NCI-H526 (cell line): ENCODE results near the gene RFC1.
A peak's percentile ranks its signal among the peaks of the same experiment; 100 is the strongest.
"Not testable (repeated sequence)": the region's sequence is repeated elsewhere in the genome, so short reads cannot be mapped to it uniquely, and the experiment has no call there.

Experiments
- DNase-seq, 2 experiments: peaks; one replicate each; lab custom pipeline; 2025; lab: John Stamatoyannopoulos, UW

The RFC1 gene, protein sequence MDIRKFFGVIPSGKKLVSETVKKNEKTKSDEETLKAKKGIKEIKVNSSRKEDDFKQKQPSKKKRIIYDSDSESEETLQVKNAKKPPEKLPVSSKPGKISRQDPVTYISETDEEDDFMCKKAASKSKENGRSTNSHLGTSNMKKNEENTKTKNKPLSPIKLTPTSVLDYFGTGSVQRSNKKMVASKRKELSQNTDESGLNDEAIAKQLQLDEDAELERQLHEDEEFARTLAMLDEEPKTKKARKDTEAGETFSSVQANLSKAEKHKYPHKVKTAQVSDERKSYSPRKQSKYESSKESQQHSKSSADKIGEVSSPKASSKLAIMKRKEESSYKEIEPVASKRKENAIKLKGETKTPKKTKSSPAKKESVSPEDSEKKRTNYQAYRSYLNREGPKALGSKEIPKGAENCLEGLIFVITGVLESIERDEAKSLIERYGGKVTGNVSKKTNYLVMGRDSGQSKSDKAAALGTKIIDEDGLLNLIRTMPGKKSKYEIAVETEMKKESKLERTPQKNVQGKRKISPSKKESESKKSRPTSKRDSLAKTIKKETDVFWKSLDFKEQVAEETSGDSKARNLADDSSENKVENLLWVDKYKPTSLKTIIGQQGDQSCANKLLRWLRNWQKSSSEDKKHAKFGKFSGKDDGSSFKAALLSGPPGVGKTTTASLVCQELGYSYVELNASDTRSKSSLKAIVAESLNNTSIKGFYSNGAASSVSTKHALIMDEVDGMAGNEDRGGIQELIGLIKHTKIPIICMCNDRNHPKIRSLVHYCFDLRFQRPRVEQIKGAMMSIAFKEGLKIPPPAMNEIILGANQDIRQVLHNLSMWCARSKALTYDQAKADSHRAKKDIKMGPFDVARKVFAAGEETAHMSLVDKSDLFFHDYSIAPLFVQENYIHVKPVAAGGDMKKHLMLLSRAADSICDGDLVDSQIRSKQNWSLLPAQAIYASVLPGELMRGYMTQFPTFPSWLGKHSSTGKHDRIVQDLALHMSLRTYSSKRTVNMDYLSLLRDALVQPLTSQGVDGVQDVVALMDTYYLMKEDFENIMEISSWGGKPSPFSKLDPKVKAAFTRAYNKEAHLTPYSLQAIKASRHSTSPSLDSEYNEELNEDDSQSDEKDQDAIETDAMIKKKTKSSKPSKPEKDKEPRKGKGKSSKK

DNA sequence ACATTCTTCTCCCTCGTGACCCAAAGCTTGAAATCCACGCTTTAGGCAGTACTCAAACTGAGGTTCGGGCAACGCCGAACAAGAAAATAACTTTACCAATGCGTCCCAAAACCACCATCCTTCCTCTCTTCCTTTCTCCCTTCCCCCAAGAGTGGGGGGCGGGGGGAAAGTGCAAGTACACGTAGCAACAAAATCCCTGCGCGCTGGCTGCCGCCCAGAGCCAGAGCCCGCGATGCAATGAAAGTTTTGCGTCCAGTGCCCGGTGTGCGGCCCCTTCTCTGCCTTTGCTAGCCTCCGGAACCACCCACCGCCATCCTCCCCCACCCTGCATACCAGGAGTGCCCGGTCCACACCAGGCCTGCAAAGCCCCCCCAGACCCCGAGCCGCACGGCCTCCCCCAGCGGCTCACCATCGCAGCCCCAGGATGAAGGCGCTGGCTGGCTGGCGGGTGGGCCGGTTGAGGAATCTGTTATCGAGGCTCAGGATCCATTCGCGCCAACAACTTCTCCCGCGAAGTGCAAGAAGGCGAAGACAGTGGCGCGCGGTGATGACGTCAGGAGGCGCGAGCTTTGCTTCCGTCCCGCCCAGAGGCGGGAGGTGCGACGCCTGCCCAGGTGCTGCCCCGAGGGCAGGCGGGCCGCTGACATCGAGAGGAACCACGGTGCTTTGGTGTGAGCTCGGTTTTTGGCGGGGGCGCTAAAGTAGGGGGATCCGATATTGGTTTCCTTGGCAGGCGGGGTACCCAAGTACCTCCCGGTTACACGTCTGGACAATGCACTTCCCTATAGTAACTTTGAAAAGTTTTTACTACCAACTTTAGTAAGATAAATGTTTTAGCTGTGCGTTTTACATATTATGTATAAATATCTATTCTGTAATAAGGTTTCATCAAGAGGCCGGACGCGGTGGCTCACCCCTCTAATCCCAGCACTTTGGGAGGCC, at the start of gene RFC1:
Gene RFC1 (minus strand): TSS at position 533 of the 942 bp plus-strand sequence. CDS start 121 bp downstream, at position 412.
- peak; percentile 87 to 95 for DNase-seq

DNA sequence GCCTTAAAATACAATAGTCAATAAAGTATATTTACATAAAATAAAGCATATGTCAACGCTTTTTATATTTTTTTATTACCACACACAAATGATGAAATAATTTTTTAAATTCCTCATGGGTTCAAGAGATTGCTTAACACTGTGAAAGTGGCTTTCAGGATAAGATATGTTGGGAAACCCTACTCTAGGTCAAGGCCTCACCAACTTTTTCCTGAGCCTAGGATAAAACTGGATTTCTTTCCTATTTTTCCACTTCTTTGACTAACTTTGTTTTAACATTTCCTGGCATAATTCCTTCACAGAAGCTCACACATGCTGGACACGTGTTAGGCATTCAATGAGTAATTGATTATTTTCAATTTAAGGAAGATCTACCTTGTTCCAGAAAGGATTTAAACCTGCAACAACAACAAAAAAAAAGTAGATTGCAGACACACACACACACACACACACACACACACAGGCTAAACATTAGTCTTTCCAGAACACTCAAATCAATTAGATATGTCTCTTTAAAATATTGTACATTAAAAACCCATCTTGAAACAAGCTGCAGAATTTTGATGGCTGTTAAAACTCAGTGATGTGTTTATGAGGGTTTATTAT, 49.6 kb upstream of the RFC1 start:
- DNase-seq: no peak

DNA sequence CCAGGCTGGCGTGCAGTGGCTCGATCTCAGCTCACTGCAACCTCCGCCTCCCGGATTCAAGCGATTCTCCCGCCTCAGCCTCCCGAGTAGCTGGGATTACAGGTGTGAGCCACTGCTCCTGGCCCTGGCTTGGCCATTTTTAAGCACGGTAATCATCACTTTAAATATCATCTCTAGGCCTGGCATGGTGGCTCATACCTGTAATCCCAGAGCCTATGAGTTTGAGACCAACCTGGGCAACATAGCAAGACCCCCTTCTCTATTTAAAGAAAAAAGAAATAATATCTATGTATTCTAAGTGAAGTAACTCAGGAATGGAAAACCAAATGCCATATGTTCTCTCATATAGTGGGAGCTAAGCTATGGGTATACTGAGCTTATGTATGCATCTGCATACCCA, 45.4 kb upstream of the RFC1 start:
- not testable (repeated sequence) for DNase-seq

DNA sequence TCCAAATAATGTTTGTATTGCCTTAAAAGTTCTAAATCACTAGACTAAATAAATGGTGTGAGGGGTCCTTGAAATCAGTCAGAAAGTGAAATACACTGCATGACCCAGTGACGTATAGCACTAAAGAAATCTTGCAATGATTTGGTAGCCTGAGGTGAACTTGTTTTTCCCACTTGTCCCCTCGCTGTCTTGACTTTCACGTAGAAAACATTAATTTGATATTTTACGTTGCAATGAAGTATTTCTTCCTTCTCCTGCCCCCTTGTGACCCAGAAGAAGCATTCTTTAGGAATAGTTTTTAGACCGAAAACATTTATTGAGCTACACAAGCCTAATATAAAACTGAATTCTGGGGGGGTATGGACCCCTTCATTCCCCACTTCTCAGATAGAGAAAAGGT, 44.3 kb upstream of the RFC1 start:
- DNase-seq: no peak

DNA sequence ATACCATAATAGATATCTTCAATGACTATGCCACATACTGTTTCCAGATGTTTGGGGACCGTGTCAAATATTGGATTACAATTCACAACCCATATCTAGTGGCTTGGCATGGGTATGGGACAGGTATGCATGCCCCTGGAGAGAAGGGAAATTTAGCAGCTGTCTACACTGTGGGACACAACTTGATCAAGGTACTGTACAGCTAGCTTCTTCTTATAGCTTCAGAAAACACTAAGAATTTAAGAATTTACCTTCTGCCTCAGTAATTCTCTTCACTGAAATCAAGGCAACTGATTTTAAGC, 41.4 kb upstream of the RFC1 start:
- DNase-seq: no peak

DNA sequence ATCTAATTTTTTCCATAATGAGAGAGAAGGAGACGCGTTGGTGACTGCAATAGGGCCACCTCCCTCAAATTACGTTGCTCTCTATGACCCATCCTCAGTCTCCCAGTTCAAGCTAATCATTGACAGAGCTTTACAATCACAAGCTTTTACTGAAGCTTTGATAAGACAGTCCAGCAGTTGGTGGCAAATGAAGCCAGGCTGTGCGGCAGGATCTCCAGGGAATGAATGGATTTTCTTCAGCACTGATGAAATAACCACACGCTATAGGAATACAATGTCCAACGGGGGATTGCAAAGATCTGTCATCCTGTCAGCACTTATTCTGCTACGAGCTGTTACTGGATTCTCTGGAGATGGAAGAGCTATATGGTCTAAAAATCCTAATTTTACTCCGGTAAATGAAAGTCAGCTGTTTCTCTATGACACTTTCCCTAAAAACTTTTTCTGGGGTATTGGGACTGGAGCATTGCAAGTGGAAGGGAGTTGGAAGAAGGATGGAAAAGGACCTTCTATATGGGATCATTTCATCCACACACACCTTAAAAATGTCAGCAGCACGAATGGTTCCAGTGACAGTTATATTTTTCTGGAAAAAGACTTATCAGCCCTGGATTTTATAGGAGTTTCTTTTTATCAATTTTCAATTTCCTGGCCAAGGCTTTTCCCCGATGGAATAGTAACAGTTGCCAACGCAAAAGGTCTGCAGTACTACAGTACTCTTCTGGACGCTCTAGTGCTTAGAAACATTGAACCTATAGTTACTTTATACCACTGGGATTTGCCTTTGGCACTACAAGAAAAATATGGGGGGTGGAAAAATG, 40.8 kb upstream of the RFC1 start, which contains the start of gene KLB:
Gene KLB (plus strand): TSS at position 168 of the 821 bp plus-strand sequence. CDS start 20 bp downstream, at position 188.
- peak in 1 of 2 experiments; percentile 16 for DNase-seq

DNA sequence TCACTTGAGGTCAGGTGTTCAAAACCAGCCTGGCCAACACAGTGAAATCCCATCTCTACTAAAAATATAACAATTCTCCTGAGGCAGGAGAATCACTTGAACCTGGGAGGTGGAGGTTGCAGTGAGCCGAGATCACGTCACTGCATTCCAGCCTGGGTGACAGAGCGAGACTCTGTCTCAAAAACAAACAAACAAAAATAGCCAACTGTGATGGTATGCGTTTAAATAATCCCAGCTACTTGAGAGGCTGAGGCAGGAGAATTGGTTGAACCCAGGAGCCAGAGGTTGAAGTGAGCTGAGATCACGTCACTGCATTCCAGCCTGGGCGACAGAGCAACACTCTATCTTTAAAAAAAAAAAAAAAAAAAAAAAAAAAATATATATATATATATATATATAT, 35.5 kb upstream of the RFC1 start:
- not testable (repeated sequence) for DNase-seq

DNA sequence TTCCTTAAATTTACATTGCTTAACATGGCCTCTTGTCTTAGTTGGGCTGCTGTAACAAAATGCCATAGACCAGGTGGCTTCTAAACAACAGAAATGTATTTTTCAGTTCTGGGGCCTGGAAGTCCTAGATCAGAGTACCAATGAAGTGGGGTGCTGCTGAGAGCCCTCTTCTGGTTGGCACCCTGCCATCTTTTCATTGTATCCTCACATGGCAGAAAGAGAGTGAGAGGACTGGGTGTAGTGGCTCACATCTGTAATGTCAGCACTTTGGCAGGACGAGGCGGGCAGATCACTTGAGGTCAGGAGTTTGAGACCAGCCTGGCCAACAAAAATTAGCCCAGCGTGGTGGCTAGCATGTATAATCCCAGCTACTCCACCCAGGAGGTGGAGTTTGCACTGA, 28.5 kb upstream of the RFC1 start:
- no peak for DNase-seq

DNA sequence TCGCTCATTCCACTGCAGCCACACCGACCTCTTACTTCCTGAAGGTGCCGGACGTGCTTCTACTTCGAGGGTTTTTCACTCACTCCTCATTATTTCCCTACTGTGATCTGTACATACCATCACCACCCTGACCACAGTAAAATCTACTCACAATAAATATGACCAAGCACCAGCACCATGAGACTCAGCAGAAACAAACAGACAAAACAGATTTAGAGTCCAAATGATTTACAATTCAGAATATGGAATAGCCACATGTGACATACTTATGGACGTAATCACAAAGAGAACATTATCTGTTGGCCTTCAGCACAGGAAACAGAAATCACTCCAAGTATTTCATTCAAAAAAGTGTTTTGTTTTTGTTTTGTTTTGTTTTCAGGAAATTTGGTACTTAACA, 24.4 kb upstream of the RFC1 start:
- DNase-seq: no peak

DNA sequence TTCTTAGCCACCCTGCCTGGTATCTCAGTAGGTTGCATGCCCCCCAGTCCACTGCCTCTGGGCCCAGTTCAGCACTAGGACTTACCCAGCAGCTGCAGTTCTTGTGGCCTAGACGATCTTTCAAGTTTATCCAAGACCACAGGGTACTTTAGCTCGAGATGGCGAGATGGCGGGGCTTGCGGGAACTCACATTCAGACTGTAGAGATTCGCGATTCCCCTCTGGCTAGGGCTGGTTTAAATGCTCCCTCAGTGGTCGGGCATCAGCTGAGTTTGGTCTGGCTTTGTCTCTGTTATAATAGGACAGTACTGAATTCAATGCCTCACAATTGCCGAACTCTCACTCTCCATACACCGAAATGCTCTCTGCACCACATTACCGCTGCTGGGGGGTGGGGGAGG, 18.4 kb upstream of the RFC1 start:
- DNase-seq: no peak

DNA sequence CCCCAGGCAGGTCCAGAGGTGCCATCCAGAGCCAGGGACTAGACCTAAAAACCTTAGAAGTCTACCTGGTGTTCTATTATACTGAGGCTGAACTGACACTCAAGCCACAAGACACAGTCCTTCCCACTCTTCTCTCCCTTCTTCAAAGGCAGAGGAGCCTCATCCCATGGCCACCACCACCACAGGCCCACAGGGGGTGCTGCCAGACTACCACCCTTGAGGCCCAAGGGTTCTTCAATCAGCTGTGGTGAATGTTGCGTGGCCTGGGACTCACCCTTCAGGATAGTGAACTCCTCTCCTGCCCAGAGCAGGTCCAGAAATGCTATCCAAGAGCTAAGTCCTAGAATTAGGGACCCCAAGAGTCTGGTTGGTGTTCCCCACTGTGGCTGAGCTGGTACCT, 17.5 kb upstream of the RFC1 start:
- no peak for DNase-seq

DNA sequence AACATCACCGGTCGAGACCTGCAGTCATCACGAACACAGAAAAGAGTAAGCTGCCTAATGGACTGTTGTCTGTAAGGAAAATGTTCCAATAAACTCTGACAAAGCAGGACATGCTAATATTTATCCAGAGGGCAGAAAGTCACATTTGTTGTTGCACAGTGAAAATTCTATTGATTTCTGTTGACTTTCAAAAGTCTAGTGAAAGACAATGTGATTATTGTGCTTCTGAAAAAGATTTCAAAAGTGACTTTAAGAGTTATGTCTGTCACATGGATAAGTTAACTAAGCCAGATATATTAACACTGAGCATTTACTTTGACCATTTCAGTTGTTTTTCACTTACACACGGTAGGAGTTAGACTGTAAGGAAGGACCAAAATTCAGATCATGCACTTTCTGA, 9.3 kb upstream of the RFC1 start:
- DNase-seq: no peak

DNA sequence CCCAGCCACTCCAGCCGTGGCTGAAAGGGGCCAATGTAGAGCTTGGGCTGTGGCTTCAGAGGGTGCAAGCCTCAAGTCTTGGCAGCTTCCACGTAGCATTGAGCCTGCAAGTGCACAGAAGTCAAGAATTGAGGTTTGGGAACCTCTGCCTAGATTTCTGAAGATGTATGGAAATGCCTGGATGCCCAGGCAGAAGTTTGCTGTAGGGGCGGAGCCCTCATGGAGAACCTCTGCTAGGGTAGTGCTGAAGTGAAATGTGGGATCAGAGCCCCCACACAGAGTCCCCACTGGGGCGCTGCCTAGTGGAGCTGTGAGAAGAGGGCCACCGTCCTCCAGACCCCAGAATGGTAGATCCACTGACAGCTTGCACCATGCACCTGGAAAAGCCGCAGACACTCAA, 5.0 kb upstream of the RFC1 start:
- DNase-seq: not testable (repeated sequence)

DNA sequence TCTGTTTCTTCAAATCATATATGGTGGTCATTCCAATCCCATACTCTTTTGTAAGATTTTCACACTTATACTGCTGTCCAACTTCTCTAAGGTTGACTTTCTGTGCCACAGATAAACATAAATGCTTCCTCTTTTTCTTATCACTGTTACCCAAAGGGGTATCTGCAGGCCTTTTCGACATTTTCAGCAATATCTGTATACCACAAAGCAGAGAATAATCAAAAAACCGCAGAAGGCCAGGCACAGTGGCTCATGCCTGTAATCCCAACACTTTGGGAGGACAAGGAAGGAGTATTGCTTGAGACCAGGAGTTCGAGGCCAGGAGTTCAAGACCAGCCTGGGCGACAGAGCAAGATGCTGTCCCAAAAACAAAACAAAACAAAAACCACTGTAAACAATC, 3.1 kb upstream of the RFC1 start:
- no peak for DNase-seq

DNA sequence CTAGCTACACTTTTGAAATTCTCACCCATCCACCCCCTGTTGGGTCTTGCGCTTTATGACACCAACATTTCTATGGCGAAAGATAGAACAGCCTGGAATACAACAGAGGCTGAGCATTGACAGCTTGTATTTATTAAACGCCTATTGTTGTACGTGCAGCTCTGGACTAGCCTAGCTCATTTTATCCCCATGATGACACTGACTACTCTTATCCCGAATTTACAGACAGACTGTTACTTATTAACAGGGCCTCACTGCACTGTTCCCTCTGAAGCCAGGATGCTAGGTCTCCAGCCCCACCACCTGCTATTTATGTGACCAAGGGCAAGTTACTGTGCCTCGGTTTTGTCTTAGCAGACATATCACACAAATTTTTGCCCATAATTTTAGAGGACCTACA, 1.0 kb upstream of the RFC1 start:
- DNase-seq: no peak

DNA sequence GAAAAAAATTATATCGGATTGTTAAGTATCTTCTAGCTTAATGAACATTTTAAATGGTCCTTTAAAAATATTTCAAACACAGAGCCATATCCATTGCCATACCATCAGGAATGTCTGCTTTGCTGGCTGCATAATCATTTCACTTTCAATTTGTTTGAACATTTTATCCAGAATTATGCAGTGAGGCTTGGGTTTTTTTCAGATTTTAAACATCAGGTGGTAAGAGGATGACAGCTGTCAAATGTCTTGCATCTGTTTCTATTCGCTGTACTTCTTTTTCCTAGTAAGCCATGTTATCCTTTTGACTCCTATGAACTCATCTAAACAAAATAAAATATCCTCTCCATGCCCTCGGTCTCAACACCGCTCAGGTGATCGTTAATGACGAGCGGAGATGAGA, 802 bp downstream of the RFC1 start:
- no peak for DNase-seq

DNA sequence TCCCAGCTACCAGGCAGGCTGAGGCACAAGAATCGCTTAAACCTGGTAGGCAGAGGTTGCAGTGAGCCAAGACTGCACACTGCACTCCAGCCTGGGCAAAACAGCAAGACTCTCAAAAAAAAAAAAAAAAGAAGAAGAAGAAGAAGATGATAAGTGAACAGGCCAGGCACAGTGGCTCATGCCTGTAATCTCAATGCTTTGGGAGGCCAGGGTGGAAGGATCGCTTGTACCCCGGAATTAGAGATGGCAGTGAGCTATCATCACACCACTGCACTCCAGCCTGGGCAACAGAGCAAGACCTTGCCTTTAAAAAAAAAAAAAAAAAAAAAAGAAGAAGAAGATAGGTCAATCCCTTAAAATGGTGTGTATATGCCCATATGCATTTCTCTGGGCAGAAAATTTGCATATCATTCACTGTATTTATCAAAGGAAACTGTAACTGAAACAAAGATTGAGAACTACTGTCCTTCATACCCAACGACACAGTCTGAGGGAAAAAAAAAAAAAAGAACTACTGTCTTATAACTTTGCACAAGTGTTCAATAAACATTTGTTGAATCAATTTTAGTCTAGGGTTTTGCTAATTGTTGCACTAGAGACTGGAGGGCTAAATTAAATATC, 2.3 kb downstream of the RFC1 start:
- DNase-seq: peak in 1 of 2 experiments; percentile 8

DNA sequence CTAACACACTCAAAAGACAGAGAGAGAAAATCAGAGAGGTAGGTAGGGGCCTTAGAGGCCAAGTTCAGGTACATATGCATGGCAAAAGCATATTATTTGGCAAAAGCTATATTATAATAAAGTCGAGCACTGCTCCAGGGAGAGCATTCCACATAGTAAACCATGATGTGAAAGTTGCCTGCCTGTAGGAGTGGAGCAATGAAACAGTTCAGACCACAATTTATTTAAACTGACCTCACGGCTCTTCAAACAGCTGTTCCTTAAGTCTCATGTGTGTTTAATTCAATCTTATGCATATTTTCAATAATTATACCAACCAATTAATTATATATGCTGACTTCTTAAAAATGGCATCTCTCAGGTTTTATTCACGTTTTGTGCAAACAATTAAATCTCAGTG, 3.3 kb downstream of the RFC1 start:
- DNase-seq: no peak

DNA sequence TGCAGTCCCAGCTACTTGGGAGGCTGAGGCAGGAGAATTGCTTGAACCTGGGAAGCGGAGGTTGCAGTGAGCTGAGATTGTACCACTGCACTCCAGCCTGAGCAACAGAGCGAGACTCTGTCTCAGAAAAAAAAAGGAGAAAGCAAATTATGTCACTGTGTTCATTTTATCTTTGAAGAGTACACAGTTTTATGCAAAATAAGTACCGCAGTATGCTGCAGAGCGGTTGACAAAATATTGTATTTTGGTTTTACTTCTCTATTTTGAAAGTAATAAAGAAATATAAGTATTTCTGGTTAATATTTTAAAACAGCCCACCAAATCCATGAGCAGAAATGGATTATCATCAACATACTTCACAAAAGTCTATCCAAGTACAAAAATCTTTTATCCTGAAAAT, 5.6 kb downstream of the RFC1 start:
- DNase-seq: not testable (repeated sequence)

DNA sequence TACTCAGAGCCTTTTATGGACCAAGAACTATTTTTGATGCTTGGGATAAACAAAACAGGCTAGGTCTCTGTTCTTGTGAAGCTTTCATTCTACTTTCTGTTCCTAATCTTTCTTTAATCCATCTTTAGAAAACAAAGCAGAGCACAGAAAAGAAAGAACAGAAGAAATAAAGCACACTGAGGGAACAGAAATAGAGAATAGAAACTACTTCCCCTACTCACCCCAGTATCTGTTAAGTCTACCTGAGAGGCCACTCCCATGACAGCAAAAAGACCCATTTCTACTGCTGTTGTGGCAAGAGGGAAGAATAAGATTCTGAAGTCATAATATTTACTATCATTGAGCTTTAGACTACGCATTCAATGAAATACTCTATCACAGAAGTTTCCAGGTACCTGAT, 9.2 kb downstream of the RFC1 start:
- DNase-seq: no peak
